GM18870 (cell line): Measurements from ENCODE around the gene SET.

Experiments used
- ATAC-seq: cut with Tn5 transposase; IDR thresholded peaks from one replicate; pipeline ENCODE4 v1.9.1; 2021; ENCODE audit warnings: moderate library complexity; ENCODE audit not compliant: unreplicated experiment

SET gene

GRCh38 chr9:128728298-128728697, 39.3 kb downstream of the SET start:
- no peak for ATAC-seq

- ATAC-seq = no peak
Measured at GRCh38 chr9:128729302-128729701, 40.3 kb downstream of the SET start.

GRCh38 chr9:128729766-128730517, 40.9 kb downstream of the SET start:
- no peak for ATAC-seq

- ATAC-seq = no peak
Measured at GRCh38 chr9:128731093-128731492, 42.1 kb downstream of the SET start.

GRCh38 chr9:128731691-128732090, 42.7 kb downstream of the SET start:
- no peak for ATAC-seq

- ATAC-seq = no peak
Measured at GRCh38 chr9:128732576-128732975, 43.6 kb downstream of the SET start.

- ATAC-seq = no peak
Measured at GRCh38 chr9:128733256-128733655, 44.2 kb downstream of the SET start.

- no peak for ATAC-seq
Measured at GRCh38 chr9:128735373-128735772, 46.4 kb downstream of the SET start.

GRCh38 chr9:128742401-128742800, 53.4 kb downstream of the SET start:
- no peak for ATAC-seq

GRCh38 chr9:128743421-128743820, 54.4 kb downstream of the SET start:
- no peak for ATAC-seq
